Aorta (tissue), 5 donors: Measurements from ENCODE around the gene DOCK9. TPM values are rescaled to one million over a fixed set of nuclear protein-coding genes. Genes with fewer than 3 reads are reported as not detected.
A peak's percentile ranks its signal among the peaks of the same experiment; 100 is the strongest.
"Not testable (repeated sequence)": the region's sequence is repeated elsewhere in the genome, so short reads cannot be mapped to it uniquely, and the experiment has no call there.

Source experiments
- ATAC-seq: fragments of 200-7000 bp; cut with Tn5 transposase; one replicate; pipeline ENCODE4 v1.9.1; 2022; ENCODE audit warnings: moderate library complexity; ENCODE audit not compliant: low FRiP score
- DNase-seq, 2 donors: peaks; one replicate each; pipeline ENCODE4 v3.0.0-alpha.2; 2020
- H3K27ac ChIP-seq, 2 donors: one replicate each; pipeline ENCODE4 v1.5.1; 2013; ENCODE audit warnings: low read length in 2 of 2, mild to moderate bottlenecking in 2 of 2, moderate library complexity in 2 of 2, control low read depth in 1 of 2, inconsistent platforms in 1 of 2, low read depth in 1 of 2
- H3K27me3 ChIP-seq, 2 donors: one replicate each; pipeline ENCODE4 v1.6.1; 2013; ENCODE audit warnings: control low read depth in 1 of 2, low read length in 1 of 2, mild to moderate bottlenecking in 1 of 2, moderate library complexity in 1 of 2; ENCODE audit not compliant: insufficient read depth in 2 of 2, control insufficient read depth in 1 of 2
- H3K36me3 ChIP-seq, 2 donors: one replicate each; pipeline ENCODE4 v1.6.1; 2013; ENCODE audit warnings: control low read depth in 1 of 2, low read length in 1 of 2, mild to moderate bottlenecking in 1 of 2; ENCODE audit not compliant: insufficient read depth in 2 of 2, control insufficient read depth in 1 of 2
- H3K4me1 ChIP-seq, 2 donors: one replicate each; pipeline ENCODE4 v1.6.1; 2013; ENCODE audit warnings: low read length in 2 of 2, control low read depth in 1 of 2, mild to moderate bottlenecking in 1 of 2, moderate library complexity in 1 of 2; ENCODE audit not compliant: insufficient read depth in 2 of 2, control insufficient read depth in 1 of 2
- H3K4me3 ChIP-seq, 2 donors: one replicate each; pipeline ENCODE4 v1.5.1; 2013; ENCODE audit warnings: low read length in 2 of 2, control low read depth in 1 of 2, mild to moderate bottlenecking in 1 of 2
- H3K9me3 ChIP-seq: one replicate; pipeline ENCODE4 v1.6.1; 2013; ENCODE audit warnings: mild to moderate bottlenecking, low read length; ENCODE audit not compliant: control insufficient read depth
- WGBS, 2 donors: extraction: QIAGEN DNeasy Blood & Tissue Kit; methylation state at CpG; one replicate each; pipeline ENCODE4 v1.1.7; 2013; 5-methylcytosine and 5-hydroxymethylcytosine counted together
- intact Hi-C, 2 donors: fragments of 100-400 bp; cut with DNase I; formaldehyde crosslinking; loops; one replicate each; pipeline versions ENCODE4 v1.14.2 to v1.15.0; 2022
- polyA plus RNA-seq, 2 donors: library from polyadenylated mRNA; stranded (reverse); fragments of 200-250 nt; gene quantifications; one replicate each; pipeline ENCODE4 v1.2.3, GENCODE V29; 2013
- total RNA-seq, 2 donors: library from RNA; stranded (reverse); fragmentation: NEBNext Ultra II Directional; extraction: Animal tissue kit (Norgen Biotek cat#: 25700); gene quantifications; one replicate each; pipeline ENCODE4 v1.2.1, GENCODE V29; 2021
- donor health status: healthy with polysubstance abuse.
- donor health status: Bipolar disorder and iron deficiency.
- donor health status: DM: no; HTN: no; CAD: no.
- donor health status: DM: no; HTN: no; CAD: no.
- donor health status: DM: yes; HTN: yes; CAD: no.

Gene DOCK9
- total and polyA plus RNA-seq, 4 donors: 9.1 to 107 (median 43.8) TPM

GRCh38 chr13:98761986-98762616 is 215.8 kb downstream of the DOCK9 start:
- ATAC-seq: no peak
- no peak overlapping the region for H3K4me3 ChIP-seq
- 86 to 89% methylated on average over 15 of the region's 15 CpGs for WGBS, 2 donors

GRCh38 chr13:98761126-98761985 is 216.5 kb downstream of the DOCK9 start:
- Histone ChIP-seq H3K27me3 (no peaks in the 10 kb centered on the region), H3K4me1 (no peaks in the 10 kb centered on the region), H3K9me3 (no peaks in the 10 kb centered on the region), H3K4me3 (no peak overlapping the region), H3K36me3 (no peaks in the 10 kb centered on the region), H3K27ac (no peak overlapping the region)
- no peak for DNase-seq
- 76 to 77% methylated on average over 15 of the region's 15 CpGs for WGBS, 2 donors
- intact Hi-C loops: no loop called here
- no peak for ATAC-seq

More at GRCh38 chr13:98761986-98762616, 215.8 kb downstream of the DOCK9 start:
- no peaks in the 10 kb centered on the region for H3K4me1 ChIP-seq
- no peak for DNase-seq
- no peaks in the 10 kb centered on the region for H3K27me3 ChIP-seq
- H3K9me3 ChIP-seq: no peaks in the 10 kb centered on the region
- intact Hi-C loops: no loop called here
- no peaks in the 10 kb centered on the region for H3K36me3 ChIP-seq
- no peak overlapping the region for H3K27ac ChIP-seq

GRCh38 chr13:98755729-98756128 is 222.1 kb downstream of the DOCK9 start:
- intact Hi-C loops: no loop called here
- ATAC-seq (no peak), DNase-seq (no peak)
- WGBS, 2 donors: 87 to 89% methylated on average over 9 of the region's 9 CpGs
- Histone ChIP-seq H3K27ac (no peak overlapping the region), H3K27me3 (no peaks in the 10 kb centered on the region), H3K36me3 (no peaks in the 10 kb centered on the region), H3K9me3 (peaks cover 1% of the 10 kb centered on the region), H3K4me1 (no peaks in the 10 kb centered on the region), H3K4me3 (no peak overlapping the region)

GRCh38 chr13:98755116-98755515 is 222.7 kb downstream of the DOCK9 start:
- no peaks in the 10 kb centered on the region for H3K4me1 ChIP-seq
- H3K36me3 ChIP-seq: no peaks in the 10 kb centered on the region
- DNase-seq: no peak
- intact Hi-C loops: no loop called here
- H3K9me3 ChIP-seq: peaks cover 1% of the 10 kb centered on the region
- ATAC-seq: no peak
- H3K27ac ChIP-seq: no peak overlapping the region
- WGBS, 2 donors: 64 to 66% methylated on average over 2 of the region's 2 CpGs
- no peaks in the 10 kb centered on the region for H3K27me3 ChIP-seq
- no peak overlapping the region for H3K4me3 ChIP-seq

- ATAC-seq: not testable (repeated sequence)
- WGBS, 2 donors: 95% methylated on average over 4 of the region's 4 CpGs
Measured at GRCh38 chr13:98754468-98754867, 223.4 kb downstream of the DOCK9 start.

GRCh38 chr13:98752467-98753290 is 225.2 kb downstream of the DOCK9 start, which contains the start of gene SLC15A1:
TSS of gene SLC15A1 (minus strand) at chr13:98752672. CDS start at chr13:98752598, 74 bp downstream.
- DNase-seq (no peak), ATAC-seq (no peak)
- WGBS, 2 donors: 7 to 8% methylated on average over 58 to 59 of the region's 59 CpGs
- Histone ChIP-seq H3K27me3 (no peaks in the 10 kb centered on the region), H3K27ac (no peak within 1 kb of the TSS), H3K36me3 (no peaks in the 10 kb centered on the region), H3K9me3 (peaks cover 1% of the 10 kb centered on the region), H3K4me3 (no peak within 1 kb of the TSS), H3K4me1 (no peaks in the 10 kb centered on the region)
- intact Hi-C loops: no loop called here

More at GRCh38 chr13:98754468-98754867, 223.4 kb downstream of the DOCK9 start:
- H3K4me1 ChIP-seq, intact Hi-C loops, DNase-seq, H3K4me3 ChIP-seq, H3K27me3 ChIP-seq, H3K36me3 ChIP-seq, H3K9me3 ChIP-seq, H3K27ac ChIP-seq: not testable (repeated sequence)

- no peaks in the 10 kb centered on the region for H3K36me3 ChIP-seq
- no peak overlapping the region for H3K4me3 ChIP-seq
- DNase-seq (no peak), ATAC-seq (peak; percentile 44)
- H3K9me3 ChIP-seq: peaks cover 1% of the 10 kb centered on the region
- H3K27ac ChIP-seq: no peak overlapping the region
- 2 to 3% methylated on average over 24 to 36 of the region's 36 CpGs for WGBS, 2 donors
- H3K4me1 ChIP-seq: no peaks in the 10 kb centered on the region
- H3K27me3 ChIP-seq: no peaks in the 10 kb centered on the region
- intact Hi-C loops: no loop called here
Measured at GRCh38 chr13:98751861-98752466, 225.9 kb downstream of the DOCK9 start.

GRCh38 chr13:98751367-98751782 is 226.5 kb downstream of the DOCK9 start:
- 30 to 38% methylated on average over 8 of the region's 8 CpGs for WGBS, 2 donors
- no peak for ATAC-seq
- no peak overlapping the region for H3K27ac ChIP-seq
- no peaks in the 10 kb centered on the region for H3K36me3 ChIP-seq
- intact Hi-C loops: no loop called here
- H3K27me3 ChIP-seq: no peaks in the 10 kb centered on the region
- H3K4me3 ChIP-seq: no peak overlapping the region
- H3K9me3 ChIP-seq: peaks cover 1% of the 10 kb centered on the region
- no peaks in the 10 kb centered on the region for H3K4me1 ChIP-seq
- no peak for DNase-seq
